Measurements from ENCODE around the gene F10.
"Not testable (repeated sequence)": the region's sequence is repeated elsewhere in the genome, so short reads cannot be mapped to it uniquely, and the experiment has no call there.

The F10 gene

DNA sequence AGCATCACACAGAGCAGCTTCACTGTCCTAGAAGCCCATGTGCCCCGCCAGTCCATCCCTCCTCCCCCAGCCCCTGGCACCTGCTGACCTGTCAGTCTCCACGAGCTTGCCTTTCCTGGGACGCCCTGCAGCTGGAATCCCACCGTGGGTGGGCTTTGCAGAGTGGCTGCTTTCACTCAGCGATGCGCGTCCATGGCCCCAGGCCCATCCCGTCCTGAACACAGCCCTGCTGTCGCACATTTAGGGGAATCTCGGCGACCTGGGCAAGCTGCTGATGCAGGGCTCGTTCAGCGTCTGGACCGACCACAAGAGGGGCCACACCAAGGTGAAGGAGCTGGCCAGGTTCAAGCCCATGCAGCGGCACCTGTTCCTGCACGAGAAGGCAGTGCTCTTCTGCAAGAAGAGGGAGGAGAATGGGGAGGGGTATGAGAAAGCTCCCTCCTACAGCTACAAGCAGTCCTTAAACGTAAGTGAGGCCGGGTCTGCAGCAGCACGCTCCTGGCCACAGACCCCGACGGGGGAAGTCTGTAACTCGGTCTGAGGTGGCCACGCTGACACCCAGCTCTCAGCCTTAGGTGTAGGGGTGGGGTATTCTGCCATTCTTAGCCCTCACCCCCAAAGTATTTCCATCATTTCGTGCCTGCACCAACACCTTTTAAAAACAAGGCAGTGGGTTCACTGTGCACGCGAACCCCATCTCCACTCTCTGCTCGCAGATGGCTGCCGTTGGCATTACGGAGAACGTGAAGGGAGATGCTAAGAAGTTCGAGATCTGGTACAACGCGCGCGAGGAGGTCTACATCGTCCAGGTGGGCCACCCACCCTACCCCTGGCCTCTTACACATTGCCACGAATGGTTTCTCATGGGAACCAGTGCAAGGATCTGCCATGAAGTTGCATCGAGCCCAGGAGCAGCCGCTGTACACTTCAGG, 35.3 kb upstream of the F10 start:
- no peak for DNase-seq

DNA sequence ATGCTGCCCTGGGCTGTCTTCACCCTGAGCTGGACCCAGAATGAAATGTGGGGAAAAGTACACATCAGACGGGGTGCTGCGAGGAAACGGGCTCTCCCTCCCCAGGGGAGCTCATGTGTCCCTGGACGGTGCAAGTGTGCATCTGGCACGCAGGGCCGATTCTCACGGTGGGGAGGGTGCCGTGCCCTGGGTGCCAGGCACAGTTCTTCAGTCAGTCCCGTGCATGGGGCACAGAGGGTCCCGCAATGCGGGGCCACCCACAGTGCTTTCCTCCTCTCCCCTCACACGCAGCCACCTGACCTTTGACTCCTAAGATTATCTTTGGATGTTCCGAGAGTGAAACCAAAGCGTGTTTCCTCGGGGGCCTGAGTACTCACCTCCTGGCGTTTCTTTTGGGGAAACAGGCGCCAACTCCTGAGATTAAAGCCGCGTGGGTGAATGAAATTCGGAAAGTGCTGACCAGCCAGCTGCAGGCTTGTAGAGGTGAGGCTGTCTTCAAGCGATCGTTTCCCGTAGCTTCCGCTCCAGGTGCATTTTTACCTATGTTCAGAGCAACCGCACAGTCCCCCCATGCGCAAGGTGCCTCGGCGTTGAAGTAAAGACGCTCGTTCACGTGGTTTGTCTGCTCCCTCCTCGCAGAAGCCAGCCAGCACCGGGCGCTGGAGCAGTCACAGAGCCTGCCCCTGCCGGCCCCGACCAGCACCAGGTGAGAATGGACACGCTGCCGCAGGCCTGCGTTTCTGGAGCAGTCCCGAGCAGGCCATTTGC, 34.5 kb upstream of the F10 start:
- DNase-seq = no peak

DNA sequence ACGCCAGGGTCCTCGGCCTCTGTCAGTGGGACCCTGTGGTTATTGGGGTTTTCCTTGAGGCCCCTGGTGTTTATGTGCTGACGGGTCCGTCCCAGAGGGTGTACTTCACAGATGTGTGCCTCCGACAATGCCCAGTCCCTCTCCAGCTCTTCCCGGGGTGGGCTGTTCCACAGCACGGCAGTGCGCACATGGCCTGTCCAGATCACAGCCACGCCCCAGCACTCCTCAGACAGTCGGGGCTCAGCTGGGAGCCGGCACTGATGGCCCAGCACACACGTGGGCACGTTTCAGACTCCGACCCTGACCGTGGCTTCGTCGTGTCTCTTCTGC, 33.9 kb upstream of the F10 start:
- no peak for DNase-seq

DNA sequence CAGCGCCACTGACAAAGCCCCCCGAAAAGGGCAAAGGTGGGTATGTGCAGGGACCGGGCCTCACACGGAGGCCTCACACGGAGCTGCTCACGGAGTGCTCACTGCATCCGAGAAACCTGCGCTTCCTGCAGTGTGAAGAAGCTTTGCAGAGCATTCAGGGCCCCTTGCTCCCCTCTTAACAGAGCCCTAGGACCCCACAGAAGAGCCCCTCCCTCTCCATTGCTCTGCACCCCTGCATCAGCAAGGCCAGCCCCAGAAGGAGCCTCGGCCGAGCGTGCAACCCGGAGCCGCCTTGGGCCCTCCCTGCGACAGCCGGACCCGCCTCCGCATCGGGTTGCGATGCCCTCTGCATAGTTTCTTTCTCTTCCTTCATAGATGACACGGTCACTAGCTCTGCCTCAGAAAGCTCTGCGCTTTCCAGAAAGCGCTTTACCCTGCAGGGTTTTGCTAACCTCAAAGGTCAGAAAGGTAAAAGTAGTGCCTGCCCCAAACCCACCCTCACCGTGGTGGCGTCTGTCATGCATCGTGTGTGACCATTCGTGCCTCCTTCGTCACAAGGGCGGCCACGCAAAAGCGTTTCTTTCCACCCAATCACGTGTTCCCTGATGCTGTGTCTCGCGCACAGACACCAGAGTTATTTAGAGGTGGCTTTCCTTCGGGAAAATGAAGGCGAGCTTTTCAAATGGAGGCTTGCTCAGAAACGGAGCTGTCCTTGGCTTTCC, 32.7 kb upstream of the F10 start:
- no peak for DNase-seq

DNA sequence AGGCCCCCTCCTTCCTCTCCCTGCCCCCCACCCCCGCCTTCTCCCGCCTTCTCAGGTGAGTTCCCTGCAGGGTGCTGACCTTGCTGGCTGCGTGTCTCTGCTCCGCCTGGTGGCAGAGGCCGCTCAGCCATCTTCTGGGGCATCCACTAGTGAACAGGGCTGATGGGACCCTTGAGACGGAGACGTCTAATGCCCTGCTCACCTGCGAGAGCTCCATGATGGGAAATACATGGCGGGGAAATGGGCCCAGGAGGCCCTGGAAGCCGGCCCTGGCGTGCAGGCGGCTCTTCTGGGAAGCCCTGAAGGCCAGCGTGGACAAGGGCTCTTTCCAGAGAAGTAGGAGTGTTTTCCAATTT, 32.2 kb upstream of the F10 start:
- DNase-seq = no peak

DNA sequence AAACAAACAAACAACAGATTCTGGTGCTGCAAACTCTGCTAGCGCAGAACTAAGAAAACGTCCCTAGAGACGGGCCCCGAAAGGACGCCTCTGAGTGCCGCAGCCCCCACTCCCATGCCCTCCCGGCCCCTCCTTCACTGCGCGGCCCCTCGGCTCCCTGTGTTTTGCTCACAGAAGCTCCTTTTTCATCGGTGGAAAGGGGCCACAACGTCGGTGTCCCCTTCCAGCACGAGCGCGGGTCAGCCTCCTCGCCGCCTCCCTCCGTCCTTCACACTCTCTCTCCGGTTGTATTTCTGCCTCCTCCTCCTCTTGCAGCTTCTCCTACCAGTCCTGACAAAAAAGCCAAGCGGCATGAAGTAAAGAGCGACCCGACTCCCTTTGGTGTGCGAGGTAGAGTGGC, 31.8 kb upstream of the F10 start:
- DNase-seq = no peak

DNA sequence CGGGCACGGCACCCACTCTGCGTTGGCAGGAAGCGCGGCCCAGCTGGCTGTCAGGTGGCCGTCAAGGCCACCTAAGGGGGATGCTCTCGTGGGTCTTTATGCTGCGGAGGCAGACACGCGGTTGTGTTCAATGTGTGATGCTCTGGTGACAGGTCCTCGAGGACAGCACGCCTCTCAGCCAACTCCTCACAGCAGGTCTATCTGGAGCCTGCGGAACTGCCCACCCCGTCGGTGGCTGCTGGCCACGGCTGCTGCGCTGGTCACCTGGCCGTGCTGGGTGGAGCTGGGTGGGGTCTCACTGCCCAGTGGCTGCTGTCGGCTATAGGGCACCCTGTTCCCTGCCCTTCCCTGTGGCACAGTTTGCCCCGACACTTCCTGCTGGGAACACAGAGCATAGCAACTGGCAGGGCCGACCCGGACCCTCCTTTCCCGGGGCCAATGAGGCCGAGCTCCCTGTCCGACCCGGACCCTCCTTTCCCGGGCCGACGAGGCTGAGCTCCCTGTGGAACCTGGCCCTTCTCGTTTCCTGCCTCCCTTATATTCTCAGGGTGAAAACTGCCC, 31.3 kb upstream of the F10 start:
- DNase-seq = no peak

DNA sequence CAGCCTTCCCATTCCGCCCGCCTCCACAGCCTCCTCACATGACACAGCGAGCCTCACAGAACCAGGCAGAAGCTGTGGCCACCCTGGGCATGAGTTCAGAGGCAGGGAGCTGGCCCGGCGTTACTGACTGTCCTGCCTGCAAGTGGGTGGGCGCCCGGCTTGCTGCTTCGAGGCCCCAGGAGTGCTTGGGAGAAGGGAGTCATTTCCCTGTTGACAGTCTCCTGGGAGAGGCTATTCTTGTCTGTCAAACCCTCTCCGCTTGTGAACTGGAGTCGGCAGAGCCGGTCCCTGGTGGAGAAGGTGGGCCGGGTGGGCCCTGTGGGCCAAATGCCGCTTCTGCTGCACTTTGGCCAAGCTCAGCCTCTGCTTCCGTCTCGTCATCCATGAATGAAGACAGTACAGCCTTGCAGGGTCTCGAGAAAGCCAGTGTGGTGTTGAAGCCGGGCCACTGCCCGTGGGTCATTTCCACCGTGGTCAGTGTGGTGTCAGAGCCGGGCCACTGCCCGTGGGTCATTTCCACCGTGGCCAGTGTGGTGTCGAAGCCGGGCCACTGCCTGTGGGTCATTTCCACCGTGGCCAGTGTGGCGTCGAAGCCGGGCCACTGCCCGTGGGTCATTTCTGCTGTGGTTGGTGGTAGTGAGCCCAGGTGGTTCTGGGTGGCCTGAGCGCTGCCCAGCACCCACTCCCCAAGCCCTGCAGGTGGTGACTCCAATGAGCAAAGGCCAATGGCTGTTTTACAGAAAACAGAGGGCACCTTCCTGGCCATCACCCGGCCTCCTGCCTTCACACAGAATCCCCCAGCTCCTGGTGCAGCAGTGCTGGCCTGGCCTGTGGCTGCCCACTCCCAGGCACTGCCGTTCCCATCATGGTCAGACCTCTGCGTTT, 30.5 kb upstream of the F10 start:
- no peak for DNase-seq

DNA sequence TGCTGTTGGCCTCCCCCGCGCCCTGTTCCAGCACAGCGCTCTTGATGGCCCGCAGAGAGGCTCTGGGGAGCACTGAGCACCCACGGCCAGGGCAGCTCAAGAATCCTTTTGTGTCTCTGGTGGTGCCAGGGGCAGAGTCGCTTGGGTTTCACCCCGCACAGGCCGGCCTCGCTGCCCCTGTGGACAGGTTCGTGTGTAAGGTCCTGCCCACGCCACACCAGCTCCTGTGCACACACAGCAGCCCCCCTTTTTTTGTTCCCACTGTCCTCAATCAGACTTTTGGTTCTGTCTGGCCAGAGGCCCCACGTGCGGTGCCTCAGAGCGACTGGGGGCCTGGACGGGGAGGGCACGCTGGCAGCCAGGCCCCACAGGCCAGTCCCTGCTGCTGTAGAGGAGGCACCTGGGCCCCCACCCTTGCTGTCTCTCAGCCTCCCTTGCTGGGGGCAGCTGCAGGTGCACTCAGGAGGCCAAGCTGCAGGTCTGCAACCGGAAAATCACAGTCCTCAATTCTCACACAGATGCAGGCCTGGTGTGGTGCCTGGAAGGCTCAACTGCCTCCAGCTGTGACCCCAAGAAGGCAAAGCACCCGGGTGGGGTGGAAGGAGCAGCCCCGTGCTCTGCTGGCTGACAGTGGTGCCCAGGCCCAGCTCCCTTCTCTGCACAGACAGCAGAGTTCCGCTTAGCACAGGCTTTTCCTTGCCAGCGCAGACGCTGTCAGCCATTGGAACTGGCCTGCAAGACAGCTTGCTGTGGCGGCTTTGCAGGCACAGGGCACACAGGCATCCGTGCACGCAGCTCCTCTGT, 29.6 kb upstream of the F10 start:
- no peak for DNase-seq

DNA sequence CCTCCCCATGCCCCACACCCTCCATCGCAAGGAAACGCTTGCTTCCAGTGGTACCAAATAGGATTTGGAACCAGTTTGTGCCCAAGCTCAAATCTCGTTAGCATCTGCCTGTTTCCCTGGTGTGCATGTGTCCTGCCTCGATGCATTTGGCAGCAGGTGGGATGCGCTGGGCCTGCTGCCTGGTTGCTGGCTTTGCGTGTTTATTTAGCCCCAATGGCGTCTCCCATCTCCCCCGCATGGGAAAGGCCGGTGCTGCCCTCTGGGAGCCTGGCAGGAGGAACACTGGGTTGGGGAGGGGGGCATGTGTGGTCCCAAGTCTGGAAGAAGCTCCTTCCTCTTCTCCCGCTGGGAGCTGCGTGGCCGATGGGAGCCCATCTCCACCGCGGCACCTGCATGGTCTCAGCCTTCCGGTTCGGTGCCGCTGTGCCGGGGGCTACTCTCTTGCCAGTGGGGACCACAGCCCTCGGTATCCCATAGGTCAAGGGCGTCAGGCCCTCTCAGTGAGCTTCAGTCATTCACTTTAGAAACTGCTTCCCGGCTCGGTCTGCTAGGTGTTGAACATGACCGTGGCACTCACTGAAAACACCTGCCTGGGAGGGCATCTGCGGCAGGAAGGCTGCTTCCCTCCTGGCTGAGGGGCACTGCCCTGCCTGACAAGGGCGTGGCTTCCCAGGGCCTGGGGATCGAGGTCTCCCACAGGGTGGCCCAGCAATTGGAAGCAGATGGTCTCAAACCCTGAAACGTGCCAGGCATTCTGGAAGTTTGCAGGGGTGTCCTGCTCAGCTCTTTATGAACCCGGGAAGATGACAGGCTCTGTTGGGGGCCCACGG, 28.8 kb upstream of the F10 start:
- no peak for DNase-seq

DNA sequence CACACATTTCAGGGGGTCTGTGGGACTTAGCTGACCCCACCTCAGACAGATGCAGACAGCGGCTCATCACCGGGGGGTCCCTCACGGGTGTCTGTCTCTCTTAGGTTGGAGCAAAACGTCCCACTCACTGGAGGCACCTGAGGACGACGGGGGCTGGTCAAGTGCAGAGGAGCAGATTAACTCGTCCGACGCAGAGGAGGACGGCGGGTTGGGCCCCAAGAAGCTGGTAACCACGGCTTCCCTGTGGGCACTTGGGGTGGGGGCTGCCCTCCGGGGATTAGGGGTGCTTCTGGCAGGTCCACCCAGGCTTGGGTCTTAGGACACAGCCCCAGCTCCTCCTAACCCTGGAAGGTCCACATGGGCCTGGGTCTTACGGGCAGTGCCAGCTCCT, 28.2 kb upstream of the F10 start:
- DNase-seq = no peak

DNA sequence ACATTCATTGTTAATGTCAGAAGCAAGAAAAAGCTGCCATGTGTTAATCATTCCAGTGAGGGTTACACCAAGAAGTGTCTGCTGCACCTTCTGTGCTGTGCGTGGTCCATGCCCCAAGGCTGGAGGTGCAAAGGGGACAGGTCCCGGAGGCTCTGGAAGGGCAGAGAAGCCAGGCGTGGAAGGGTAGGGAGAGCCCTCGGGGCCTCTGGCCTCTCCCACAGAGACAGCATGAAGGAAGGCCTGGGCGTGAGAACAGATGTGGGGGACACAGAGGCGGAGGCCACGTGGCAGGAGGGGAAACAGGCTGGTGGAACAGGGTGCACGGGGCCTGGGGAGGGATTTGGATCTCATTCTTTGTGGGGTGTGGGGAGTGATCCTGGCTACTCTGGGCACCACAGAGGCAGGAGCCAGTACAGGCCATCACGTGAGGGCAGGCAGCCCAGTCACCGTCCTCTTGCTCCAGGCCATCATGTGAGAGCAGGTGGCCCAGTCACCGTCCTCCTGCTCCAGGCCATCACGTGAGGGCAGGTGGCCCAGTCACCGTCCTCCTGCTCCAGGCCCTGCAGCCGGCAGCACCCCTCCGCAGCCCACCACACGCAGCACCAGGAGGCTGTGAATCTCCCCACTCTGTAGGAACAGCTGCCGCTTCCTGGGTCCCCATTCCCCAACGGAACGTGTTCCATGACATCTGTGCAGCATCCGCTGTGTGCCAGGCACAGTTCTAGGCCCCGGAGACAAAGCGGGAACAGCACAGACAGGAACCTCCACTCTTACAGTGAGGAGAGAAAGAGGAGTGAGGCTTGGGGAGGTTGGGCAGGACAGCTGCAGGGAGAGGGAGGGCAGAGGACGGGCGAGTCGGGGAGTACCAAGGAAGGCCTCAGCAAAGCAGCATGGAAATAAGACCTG, 27.2 kb upstream of the F10 start:
- no peak for DNase-seq

DNA sequence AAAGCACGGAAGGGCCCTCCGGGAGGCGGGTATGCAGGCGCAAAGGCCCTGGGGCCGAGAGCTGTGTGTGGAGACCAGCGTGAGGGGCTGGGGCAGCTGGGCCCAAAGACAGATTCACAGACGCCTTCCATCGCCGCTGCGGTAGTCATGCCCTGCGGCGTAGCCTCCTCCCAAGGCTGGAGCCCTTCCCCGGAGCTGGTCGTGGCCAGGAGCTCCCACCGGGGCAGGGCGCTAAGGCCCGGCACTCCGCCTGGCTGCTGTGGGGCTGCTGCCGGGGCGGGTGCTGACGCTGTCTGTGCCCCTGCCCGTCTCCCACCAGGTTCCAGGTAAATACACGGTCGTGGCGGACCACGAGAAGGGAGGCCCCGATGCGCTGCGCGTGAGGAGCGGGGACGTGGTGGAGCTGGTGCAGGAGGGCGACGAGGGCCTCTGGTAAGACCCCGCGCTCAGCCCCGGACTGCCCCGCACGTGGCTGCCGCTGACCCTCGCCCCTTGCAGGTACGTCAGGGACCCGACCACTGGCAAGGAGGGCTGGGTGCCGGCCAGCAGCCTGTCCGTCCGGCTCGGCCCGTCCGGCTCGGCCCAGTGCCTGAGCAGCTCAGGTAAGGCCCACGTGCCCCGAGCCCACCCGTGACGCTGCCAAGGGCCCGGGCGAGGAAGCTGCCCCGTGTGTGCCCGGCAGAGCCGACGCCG, 26.4 kb upstream of the F10 start:
- no peak for DNase-seq

DNA sequence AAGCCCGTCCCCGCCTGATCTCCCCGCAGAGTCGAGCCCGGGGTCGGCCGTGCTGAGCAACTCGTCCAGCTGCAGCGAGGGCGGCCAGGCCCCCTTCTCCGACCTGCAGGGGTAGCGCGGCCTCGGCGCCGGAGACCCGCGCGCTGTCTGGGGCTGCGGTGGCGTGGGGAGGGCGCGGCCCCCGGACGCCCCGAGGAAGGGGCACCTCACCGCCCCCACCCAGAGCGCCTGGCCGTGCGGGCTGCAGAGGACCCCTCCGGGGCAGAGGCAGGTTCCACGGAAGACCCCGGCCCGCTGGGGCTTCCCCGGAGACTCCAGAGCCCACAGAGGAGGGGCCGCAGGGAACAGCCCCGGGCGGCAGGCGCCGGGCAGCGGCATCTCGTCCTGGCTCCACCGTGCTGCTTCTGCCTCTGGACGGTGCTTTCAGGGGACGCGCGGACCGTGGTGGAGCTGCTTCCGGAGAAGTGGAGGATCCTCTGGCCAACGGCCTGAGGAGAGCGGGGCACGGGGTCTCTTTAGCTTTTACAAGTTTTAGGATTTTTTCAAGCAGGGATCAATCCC, 25.8 kb upstream of the F10 start:
- no peak for DNase-seq

DNA sequence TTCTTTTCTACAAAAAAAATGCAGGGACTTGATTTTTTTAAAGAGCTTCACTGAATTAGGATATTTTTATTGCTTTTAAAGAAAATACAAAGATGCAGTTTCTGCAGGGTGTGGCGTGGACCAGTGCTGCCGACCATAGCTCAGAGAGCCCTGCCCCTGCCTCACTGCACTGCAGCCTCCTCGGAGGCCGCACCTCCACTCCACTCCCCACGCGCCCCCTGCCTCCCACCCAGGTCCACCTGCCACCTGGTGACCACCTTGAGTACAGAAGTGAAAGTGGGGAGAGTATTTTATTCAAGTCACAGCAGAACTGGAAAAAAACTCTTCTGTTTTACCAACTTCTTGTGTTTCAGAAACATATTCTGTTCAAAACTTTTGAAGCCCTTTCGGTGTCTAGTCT, 24.9 kb upstream of the F10 start:
- DNase-seq = no peak

DNA sequence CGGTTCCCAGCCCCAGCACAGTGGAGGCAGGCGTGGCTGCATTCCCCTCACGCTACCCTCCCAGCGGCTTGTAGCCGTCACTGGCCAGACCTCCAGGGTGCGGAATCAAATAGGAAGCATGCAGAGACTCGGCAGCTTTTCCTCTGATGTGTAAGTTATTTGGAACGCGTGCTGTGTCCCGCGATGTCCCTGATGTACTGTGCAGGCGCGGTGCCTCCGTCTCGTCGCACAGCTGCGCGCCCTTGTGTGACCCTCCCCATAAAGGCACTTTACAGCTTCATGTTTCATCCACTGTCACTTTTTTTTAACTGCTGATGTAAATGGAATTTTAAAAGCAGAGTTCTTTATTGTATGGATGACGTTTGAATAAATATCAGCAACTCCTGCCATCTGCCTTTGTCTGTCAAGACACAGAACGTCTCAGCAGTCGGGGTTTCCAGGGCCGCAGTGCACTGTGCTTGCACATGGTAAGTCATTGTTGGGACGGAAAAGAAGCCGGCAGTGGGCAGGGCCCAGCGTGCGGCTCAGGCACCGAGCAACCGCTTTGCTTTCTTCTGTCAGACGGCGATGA, 24.4 kb upstream of the F10 start:
- DNase-seq = no peak

DNA sequence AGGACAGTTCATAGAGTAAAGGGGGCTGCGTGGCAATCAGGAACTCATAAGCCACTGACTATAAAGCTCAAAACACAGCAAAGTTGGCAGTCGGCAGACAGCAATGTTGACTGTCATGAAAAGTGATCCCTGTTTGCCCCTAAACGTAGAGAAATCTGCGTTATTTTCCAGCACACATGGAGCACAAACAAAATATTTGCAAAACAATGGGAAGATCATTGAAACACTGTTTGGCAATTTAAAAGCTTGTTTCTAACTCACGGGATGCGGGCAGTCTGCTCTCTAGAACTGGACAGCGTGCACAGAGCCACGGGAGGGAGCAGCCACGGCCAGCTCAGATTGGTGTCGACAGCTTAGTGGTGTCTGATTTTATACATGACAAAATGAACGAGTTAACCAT, 23.5 kb upstream of the F10 start:
- DNase-seq = no peak

DNA sequence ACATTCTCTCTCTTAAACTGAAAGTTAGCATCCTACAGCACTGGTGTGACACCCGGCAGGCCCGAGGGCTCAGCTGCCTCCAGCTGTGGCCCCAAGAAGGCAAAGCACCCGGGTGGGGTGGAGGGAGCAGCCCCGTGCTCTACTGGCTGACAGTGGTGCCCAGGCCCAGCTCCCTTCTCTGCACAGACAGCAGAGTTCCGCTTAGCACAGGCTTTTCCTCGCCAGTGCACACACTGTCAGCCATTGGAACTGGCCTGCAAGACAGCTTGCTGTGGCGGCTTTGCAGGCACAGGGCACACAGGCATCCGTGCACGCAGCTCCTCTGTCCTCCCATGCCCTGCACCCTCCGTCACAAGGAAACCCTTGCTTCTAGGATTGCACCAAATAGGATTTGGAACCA, 20.3 kb upstream of the F10 start:
- DNase-seq = not testable (repeated sequence)

Measured in activated effector memory CD4-positive, alpha-beta T cell treated with anti-CD3 and anti-CD28 coated beads, Interleukin-2, amount 50 U/mL, for 16 hours (primary cell).